Measurements from ENCODE around the gene UAP1L1. TPM values are rescaled to one million over a fixed set of nuclear protein-coding genes. Genes with fewer than 3 reads are reported as not detected.

The UAP1L1 gene
- total and polyA plus RNA-seq, 9 of the 15 experiments (the other 6 are each of a cell fraction or from before 2014, with no cell fraction given) = 0.20 to 8.6 (median 3.7) TPM

DNA sequence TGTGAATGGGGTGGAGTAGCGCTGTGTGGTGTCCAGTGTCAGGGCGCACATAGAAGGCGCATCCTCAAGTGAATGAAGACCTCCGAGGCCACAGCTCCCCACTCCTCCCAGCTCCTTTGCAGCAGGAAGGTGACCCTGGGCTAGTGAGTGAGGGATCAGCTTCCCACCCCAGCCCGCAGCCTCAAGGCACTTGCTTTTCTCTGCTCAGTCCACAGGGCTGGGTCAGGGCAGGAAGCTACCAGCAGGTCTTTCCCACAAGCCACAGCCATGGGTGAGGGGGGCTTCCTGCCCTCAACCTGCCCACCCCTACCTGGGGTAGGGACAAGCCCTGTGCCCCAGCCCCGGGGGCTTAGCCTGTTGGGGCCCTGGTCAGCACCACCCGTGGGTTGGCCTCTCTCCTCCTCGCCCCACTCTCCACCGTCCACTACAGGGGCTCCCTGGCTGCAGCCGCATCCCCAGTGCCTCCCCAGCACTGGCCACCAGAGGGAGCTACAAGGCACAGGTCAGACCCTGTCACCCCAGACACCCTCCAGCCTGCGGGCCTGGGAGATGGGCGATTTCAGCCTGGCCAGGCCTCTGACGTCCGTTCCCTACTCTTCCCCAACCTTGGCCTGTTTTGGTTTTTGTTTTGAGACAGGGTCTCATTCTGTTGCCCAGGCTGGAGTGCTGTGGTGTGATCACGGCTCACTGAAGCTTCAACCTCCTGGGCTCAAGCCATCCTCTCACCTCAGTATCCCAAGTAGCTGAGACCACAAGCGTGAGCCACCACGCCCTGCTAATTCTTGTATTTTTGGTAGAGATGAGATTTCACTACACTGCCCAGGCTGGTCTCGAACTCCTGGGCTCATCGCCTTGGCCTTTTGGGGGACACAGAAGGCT lies 48.0 kb upstream of the UAP1L1 start (continued):
- no peak for TF ChIP-seq SREBF1 (IDR thresholded peaks at IDR 0.05; ENCODE audit: borderline replicate concordance, low read depth, low read length)
- no peak for TF ChIP-seq HMG20B (CRISPR knock-in tag; IDR thresholded peaks at IDR 0.05)
- no peak for TF ChIP-seq ZNF41 (CRISPR knock-in tag; conservative IDR thresholded peaks at IDR 0.05)
- no peak for TF ChIP-seq ZNF583 (CRISPR knock-in tag; IDR thresholded peaks at IDR 0.05)
- TF ChIP-seq MAZ (CRISPR knock-in tag; conservative IDR thresholded peaks at IDR 0.05 in 1 of 2, IDR thresholded peaks at IDR 0.05 in 1 of 2) = peak; percentile 44 to 64; a peak in 3 of 4 replicates
- no peak for TF ChIP-seq NR4A1 (CRISPR knock-in tag; IDR thresholded peaks at IDR 0.05)
- TF ChIP-seq NR4A1 (tag; IDR thresholded peaks at IDR 0.05) = no peak
- TF ChIP-seq, protein P1, sequence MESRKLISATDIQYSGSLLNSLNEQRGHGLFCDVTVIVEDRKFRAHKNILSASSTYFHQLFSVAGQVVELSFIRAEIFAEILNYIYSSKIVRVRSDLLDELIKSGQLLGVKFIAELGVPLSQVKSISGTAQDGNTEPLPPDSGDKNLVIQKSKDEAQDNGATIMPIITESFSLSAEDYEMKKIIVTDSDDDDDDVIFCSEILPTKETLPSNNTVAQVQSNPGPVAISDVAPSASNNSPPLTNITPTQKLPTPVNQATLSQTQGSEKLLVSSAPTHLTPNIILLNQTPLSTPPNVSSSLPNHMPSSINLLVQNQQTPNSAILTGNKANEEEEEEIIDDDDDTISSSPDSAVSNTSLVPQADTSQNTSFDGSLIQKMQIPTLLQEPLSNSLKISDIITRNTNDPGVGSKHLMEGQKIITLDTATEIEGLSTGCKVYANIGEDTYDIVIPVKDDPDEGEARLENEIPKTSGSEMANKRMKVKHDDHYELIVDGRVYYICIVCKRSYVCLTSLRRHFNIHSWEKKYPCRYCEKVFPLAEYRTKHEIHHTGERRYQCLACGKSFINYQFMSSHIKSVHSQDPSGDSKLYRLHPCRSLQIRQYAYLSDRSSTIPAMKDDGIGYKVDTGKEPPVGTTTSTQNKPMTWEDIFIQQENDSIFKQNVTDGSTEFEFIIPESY (CRISPR knock-in tag; IDR thresholded peaks at IDR 0.05) = no peak
- TF ChIP-seq CXXC5 (CRISPR knock-in tag; IDR thresholded peaks at IDR 0.05) = no peak
- TF ChIP-seq, protein P2, sequence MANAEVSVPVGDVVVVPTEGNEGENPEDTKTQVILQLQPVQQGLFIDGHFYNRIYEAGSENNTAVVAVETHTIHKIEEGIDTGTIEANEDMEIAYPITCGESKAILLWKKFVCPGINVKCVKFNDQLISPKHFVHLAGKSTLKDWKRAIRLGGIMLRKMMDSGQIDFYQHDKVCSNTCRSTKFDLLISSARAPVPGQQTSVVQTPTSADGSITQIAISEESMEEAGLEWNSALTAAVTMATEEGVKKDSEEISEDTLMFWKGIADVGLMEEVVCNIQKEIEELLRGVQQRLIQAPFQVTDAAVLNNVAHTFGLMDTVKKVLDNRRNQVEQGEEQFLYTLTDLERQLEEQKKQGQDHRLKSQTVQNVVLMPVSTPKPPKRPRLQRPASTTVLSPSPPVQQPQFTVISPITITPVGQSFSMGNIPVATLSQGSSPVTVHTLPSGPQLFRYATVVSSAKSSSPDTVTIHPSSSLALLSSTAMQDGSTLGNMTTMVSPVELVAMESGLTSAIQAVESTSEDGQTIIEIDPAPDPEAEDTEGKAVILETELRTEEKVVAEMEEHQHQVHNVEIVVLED (CRISPR knock-in tag; IDR thresholded peaks at IDR 0.05) = no peak
- TF ChIP-seq, protein P3, sequence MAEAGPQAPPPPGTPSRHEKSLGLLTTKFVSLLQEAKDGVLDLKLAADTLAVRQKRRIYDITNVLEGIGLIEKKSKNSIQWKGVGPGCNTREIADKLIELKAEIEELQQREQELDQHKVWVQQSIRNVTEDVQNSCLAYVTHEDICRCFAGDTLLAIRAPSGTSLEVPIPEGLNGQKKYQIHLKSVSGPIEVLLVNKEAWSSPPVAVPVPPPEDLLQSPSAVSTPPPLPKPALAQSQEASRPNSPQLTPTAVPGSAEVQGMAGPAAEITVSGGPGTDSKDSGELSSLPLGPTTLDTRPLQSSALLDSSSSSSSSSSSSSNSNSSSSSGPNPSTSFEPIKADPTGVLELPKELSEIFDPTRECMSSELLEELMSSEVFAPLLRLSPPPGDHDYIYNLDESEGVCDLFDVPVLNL (CRISPR knock-in tag; IDR thresholded peaks at IDR 0.05; ENCODE audit: low read depth) = no peak
- no peak for TF ChIP-seq ZNF311 (CRISPR knock-in tag; IDR thresholded peaks at IDR 0.05)
- no peak for TF ChIP-seq MCM3 (IDR thresholded peaks at IDR 0.05)
- TF ChIP-seq, protein P4, sequence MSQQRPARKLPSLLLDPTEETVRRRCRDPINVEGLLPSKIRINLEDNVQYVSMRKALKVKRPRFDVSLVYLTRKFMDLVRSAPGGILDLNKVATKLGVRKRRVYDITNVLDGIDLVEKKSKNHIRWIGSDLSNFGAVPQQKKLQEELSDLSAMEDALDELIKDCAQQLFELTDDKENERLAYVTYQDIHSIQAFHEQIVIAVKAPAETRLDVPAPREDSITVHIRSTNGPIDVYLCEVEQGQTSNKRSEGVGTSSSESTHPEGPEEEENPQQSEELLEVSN (IDR thresholded peaks at IDR 0.05; ENCODE audit: borderline replicate concordance in 1 of 2, extremely low read depth in 1 of 2, insufficient read depth in 1 of 2, insufficient read length in 1 of 2, low read depth in 1 of 2, low read length in 1 of 2, poor library complexity in 1 of 2, severe bottlenecking in 1 of 2) = no peak
- no peak for TF ChIP-seq PTRF (tag; IDR thresholded peaks at IDR 0.05)
- TF ChIP-seq, protein P5, sequence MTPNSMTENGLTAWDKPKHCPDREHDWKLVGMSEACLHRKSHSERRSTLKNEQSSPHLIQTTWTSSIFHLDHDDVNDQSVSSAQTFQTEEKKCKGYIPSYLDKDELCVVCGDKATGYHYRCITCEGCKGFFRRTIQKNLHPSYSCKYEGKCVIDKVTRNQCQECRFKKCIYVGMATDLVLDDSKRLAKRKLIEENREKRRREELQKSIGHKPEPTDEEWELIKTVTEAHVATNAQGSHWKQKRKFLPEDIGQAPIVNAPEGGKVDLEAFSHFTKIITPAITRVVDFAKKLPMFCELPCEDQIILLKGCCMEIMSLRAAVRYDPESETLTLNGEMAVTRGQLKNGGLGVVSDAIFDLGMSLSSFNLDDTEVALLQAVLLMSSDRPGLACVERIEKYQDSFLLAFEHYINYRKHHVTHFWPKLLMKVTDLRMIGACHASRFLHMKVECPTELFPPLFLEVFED (CRISPR knock-in tag; conservative IDR thresholded peaks at IDR 0.05) = no peak
- TF ChIP-seq, protein P6, sequence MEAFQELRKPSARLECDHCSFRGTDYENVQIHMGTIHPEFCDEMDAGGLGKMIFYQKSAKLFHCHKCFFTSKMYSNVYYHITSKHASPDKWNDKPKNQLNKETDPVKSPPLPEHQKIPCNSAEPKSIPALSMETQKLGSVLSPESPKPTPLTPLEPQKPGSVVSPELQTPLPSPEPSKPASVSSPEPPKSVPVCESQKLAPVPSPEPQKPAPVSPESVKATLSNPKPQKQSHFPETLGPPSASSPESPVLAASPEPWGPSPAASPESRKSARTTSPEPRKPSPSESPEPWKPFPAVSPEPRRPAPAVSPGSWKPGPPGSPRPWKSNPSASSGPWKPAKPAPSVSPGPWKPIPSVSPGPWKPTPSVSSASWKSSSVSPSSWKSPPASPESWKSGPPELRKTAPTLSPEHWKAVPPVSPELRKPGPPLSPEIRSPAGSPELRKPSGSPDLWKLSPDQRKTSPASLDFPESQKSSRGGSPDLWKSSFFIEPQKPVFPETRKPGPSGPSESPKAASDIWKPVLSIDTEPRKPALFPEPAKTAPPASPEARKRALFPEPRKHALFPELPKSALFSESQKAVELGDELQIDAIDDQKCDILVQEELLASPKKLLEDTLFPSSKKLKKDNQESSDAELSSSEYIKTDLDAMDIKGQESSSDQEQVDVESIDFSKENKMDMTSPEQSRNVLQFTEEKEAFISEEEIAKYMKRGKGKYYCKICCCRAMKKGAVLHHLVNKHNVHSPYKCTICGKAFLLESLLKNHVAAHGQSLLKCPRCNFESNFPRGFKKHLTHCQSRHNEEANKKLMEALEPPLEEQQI (IDR thresholded peaks at IDR 0.05) = no peak

Data from K562 (cell line).